GM12878 (cell line): ENCODE measurements around the gene SCN5A. TPM values are rescaled to one million over a fixed set of nuclear protein-coding genes. Genes with fewer than 3 reads are reported as not detected.

ENCODE experiments used
- ATAC-seq: fragments of 200-7000 bp; cut with Tn5 transposase; 3 replicates; pipeline ENCODE4 v1.9.1; 2020; ENCODE audit warnings: mild to moderate bottlenecking, moderate library complexity
- BruUV-seq: library from RNA; stranded (reverse); fragments of 400-500 nt; replicated peaks from 2 replicates; lab custom pipeline; 2021; lab: Mats Ljungman, UMichigan
- CTCF ChIA-PET: fragments of 300-600 bp; sonication (Branson Sonifier 250); formaldehyde crosslinking; extraction: SDS; loops from one replicate; lab custom pipeline; 2021; ENCODE audit warnings: inconsistent platforms; lab: Yijun Ruan, JAX
- POLR2A ChIA-PET: fragments of 350-600 bp; formaldehyde crosslinking; extraction: SDS; loops from one replicate; lab custom pipeline; 2021; ENCODE audit warnings: inconsistent platforms; lab: Charles Lee
- RAD21 ChIA-PET: fragments of 300-600 bp; sonication (Branson Sonifier 250); formaldehyde crosslinking; loops from one replicate; lab custom pipeline; 2023; ENCODE audit warnings: antibody characterized with exemption; ENCODE audit not compliant: unreplicated experiment; lab: Charles Lee
- SMC1A ChIA-PET: fragments of 300-600 bp; sonication (Branson Sonifier 250); formaldehyde crosslinking; loops from one replicate; lab custom pipeline; 2023; ENCODE audit not compliant: unreplicated experiment, uncharacterized antibody; lab: Charles Lee
- DNase-seq: peaks from one replicate; pipeline ENCODE4 v3.0.0-alpha.2; 2011; ENCODE audit warnings: low read depth, low spot score
- FAIRE-seq: peaks from 3 replicates; lab custom pipeline; 2011; peaks lifted over from hg19 to GRCh38; lab: Jason Lieb, UNC
- H2AFZ ChIP-seq: 2 replicates; pipeline ENCODE4 v1.6.0; 2011; ENCODE audit warnings: low read depth, low read length, control low read depth; ENCODE audit not compliant: control insufficient read depth
- H3K27ac ChIP-seq: 2 replicates; pipeline ENCODE4 v1.5.1; 2011; ENCODE audit warnings: control low read depth; ENCODE audit not compliant: control insufficient read depth, insufficient read depth
- H3K27me3 ChIP-seq, 2 experiments: replicated peaks in 1 of 2; 2 replicates each; pipeline versions ENCODE4 v1.6.0 to v1.6.1; 2011; ENCODE audit warnings: low read length in 1 of 2; ENCODE audit not compliant: control insufficient read depth in 2 of 2, insufficient read depth in 2 of 2
- H3K36me3 ChIP-seq, 2 experiments: 2 replicates each; pipeline ENCODE4 v1.5.1; 2011; ENCODE audit warnings: low read length in 1 of 2; ENCODE audit not compliant: control insufficient read depth in 2 of 2, insufficient read depth in 2 of 2
- H3K4me1 ChIP-seq: 2 replicates; pipeline ENCODE4 v1.6.1; 2011; ENCODE audit warnings: mild to moderate bottlenecking, low read length, moderate library complexity, mixed read lengths; ENCODE audit not compliant: control insufficient read depth, insufficient read depth
- H3K4me2 ChIP-seq: 2 replicates; pipeline ENCODE4 v1.6.0; 2011; ENCODE audit warnings: control low read depth; ENCODE audit not compliant: control insufficient read depth, insufficient read depth
- H3K4me3 ChIP-seq: fragments of 200-600 bp; sonication (generic); 2 replicates; pipeline ENCODE4 v1.5.1; 2016
- H3K79me2 ChIP-seq: 2 replicates; pipeline ENCODE4 v1.6.0; 2011; ENCODE audit warnings: low read length; ENCODE audit not compliant: control insufficient read depth, insufficient read depth
- H3K9ac ChIP-seq: 2 replicates; pipeline ENCODE4 v1.8.0; 2011; ENCODE audit warnings: low read length, control low read depth, mixed read lengths; ENCODE audit not compliant: control insufficient read depth, insufficient read depth
- H3K9me3 ChIP-seq: replicated peaks from 3 replicates; pipeline ENCODE4 v1.5.1; 2011; ENCODE audit warnings: mild to moderate bottlenecking, low read length; ENCODE audit not compliant: control insufficient read depth, insufficient read depth
- H4K20me1 ChIP-seq: 2 replicates; pipeline ENCODE4 v1.6.0; 2011; ENCODE audit not compliant: control insufficient read depth, insufficient read depth
- MEF2A ChIP-seq: IDR thresholded peaks from 2 replicates; pipeline ENCODE4 v1.6.1; 2011; ENCODE audit warnings: low read depth, mild to moderate bottlenecking, low read length, moderate library complexity; ENCODE audit not compliant: insufficient read depth
- MYC ChIP-seq: IDR thresholded peaks from 2 replicates; pipeline ENCODE4 v1.6.1; 2011; ENCODE audit warnings: mild to moderate bottlenecking, low read length, moderate library complexity, inconsistent platforms; ENCODE audit not compliant: insufficient read depth, insufficient replicate concordance, insufficient read length, severe bottlenecking
- SP1 ChIP-seq: IDR thresholded peaks from one replicate; pipeline ENCODE4 v1.6.1; 2011; ENCODE audit warnings: low read depth, low read length
- TBL1XR1 ChIP-seq: IDR thresholded peaks from 2 replicates; pipeline ENCODE4 v1.6.1; 2012; ENCODE audit warnings: low read depth, low read length, improper control_type of control experiment
- YY1 ChIP-seq: IDR thresholded peaks from 2 replicates; pipeline ENCODE4 v1.6.1; 2011; ENCODE audit warnings: low read depth, mild to moderate bottlenecking, low read length
- WGBS: methylation state at CpG from one replicate; pipeline ENCODE4 v1.1.6; 2016; ENCODE audit warnings: low lambda C conversion rate; ENCODE audit not compliant: insufficient replicate concordance, insufficient coverage; ENCODE audit errors: missing lambda C conversion rate; 5-methylcytosine and 5-hydroxymethylcytosine counted together
- in situ Hi-C: fragments of 300-500 bp; cut with MboI; formaldehyde crosslinking; loops from 9 replicates; pipeline ENCODE4 v1.14.3; 2018; ENCODE audit warnings: mixed read lengths
- intact Hi-C: fragments of 100-400 bp; cut with micrococcal nuclease; formaldehyde crosslinking; loops from one replicate; pipeline ENCODE4 v1.14.2; 2022; ENCODE audit not compliant: unreplicated experiment
- polyA plus RNA-seq, 11 experiments: library from polyadenylated mRNA; depleted of rRNA in 4 of 11; unstranded in 6 of 11; stranded (reverse) in 5 of 11; fragments of >200 nt; fragmentation: Nextera tagmentation in 4 of 11; fragmentation: Illumina TruSeq in 1 of 11; extraction: Ambion mirVana in 4 of 11; extraction: Trizol in 1 of 11; gene quantifications; 1 replicate in 1 of 11; 2 replicates in 10 of 11; pipeline versions ENCODE4 v1.2.1 to v1.2.3, GENCODE V29; 2011 to 2016; ENCODE audit warnings: inconsistent platforms in 2 of 11, missing spikeins in 2 of 11, low read depth in 1 of 11
- total RNA-seq, 4 experiments: library from RNA; depleted of rRNA in 3 of 4; stranded (reverse); fragments of >200 nt in 3 of 4; fragmentation: Illumina TruSeq in 1 of 4; extraction: Trizol in 1 of 4; gene quantifications; 2 replicates each; pipeline versions ENCODE4 v1.2.1 to v1.2.3, GENCODE V29; 2013 to 2021
- TF ChIP-seq, protein P1 (sequence below): IDR thresholded peaks from 2 replicates; pipeline ENCODE4 v1.6.1; 2011; ENCODE audit warnings: low read depth, mild to moderate bottlenecking, low read length, moderate library complexity, borderline replicate concordance; ENCODE audit errors: extremely low read depth
- TF ChIP-seq, protein P2 (sequence below): fragments of 450-650 bp; formaldehyde crosslinking; IDR thresholded peaks from 2 replicates; pipeline ENCODE4 v1.5.0; 2022; ENCODE audit warnings: mild to moderate bottlenecking, missing genetic modification characterization
- TF ChIP-seq, protein P3 (sequence below): IDR thresholded peaks from 2 replicates; pipeline ENCODE4 v1.6.1; 2011; ENCODE audit warnings: low read depth, low read length, improper control_type of control experiment, borderline replicate concordance

Gene SCN5A
- total and polyA plus RNA-seq, 10 of the 15 experiments (the other 5 are each of a cell fraction or from before 2014, with no cell fraction given): not detected

DNA sequence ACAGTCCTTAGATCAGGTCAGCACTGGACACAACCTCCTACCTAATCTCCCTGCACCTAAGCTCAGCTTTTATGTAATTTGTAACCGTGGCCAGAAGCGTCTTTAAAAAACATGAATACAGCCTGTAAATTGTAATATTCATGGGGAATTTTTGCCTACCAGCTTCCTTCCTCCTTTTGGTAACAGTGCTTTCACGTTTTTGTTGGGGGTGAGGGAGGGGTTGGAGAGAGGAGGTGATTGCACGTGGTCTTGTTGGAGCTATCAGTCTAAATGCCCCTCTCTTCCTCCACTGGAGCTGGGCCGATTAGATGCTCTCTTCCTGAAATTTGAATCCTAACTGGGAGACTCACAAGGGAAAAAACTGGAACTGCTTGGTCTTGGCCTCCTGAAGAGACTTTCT is 35.1 kb upstream of the SCN5A start (continued):
- TF ChIP-seq MEF2A (no peak), SP1 (no peak), YY1 (no peak)
- TF ChIP-seq, protein P1, sequence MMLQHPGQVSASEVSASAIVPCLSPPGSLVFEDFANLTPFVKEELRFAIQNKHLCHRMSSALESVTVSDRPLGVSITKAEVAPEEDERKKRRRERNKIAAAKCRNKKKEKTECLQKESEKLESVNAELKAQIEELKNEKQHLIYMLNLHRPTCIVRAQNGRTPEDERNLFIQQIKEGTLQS: no peak
- TF ChIP-seq, protein P2, sequence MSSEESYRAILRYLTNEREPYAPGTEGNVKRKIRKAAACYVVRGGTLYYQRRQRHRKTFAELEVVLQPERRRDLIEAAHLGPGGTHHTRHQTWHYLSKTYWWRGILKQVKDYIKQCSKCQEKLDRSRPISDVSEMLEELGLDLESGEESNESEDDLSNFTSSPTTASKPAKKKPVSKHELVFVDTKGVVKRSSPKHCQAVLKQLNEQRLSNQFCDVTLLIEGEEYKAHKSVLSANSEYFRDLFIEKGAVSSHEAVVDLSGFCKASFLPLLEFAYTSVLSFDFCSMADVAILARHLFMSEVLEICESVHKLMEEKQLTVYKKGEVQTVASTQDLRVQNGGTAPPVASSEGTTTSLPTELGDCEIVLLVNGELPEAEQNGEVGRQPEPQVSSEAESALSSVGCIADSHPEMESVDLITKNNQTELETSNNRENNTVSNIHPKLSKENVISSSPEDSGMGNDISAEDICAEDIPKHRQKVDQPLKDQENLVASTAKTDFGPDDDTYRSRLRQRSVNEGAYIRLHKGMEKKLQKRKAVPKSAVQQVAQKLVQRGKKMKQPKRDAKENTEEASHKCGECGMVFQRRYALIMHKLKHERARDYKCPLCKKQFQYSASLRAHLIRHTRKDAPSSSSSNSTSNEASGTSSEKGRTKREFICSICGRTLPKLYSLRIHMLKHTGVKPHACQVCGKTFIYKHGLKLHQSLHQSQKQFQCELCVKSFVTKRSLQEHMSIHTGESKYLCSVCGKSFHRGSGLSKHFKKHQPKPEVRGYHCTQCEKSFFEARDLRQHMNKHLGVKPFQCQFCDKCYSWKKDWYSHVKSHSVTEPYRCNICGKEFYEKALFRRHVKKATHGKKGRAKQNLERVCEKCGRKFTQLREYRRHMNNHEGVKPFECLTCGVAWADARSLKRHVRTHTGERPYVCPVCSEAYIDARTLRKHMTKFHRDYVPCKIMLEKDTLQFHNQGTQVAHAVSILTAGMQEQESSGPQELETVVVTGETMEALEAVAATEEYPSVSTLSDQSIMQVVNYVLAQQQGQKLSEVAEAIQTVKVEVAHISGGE (CRISPR knock-in tag): no peak

GRCh38 chr3:38669668-38670067 is 20.2 kb upstream of the SCN5A start:
- Histone ChIP-seq H3K27ac (no peak overlapping the region), H2AFZ (no peak overlapping the region), H3K9me3 (no peaks in the 10 kb centered on the region), H3K4me3 (no peak overlapping the region), H3K79me2 (no peaks in the 10 kb centered on the region), H3K27me3 (no peaks in the 10 kb centered on the region), H3K9ac (no peak overlapping the region), H4K20me1 (no peaks in the 10 kb centered on the region), H3K36me3 (no peaks in the 10 kb centered on the region), H3K4me1 (no peaks in the 10 kb centered on the region), H3K4me2 (no peak overlapping the region)
- in situ Hi-C loops (no loop called here), intact Hi-C loops (no loop called here)
- TF ChIP-seq MYC: no peak
- TF ChIP-seq TBL1XR1: no peak
- TF ChIP-seq, protein P3, sequence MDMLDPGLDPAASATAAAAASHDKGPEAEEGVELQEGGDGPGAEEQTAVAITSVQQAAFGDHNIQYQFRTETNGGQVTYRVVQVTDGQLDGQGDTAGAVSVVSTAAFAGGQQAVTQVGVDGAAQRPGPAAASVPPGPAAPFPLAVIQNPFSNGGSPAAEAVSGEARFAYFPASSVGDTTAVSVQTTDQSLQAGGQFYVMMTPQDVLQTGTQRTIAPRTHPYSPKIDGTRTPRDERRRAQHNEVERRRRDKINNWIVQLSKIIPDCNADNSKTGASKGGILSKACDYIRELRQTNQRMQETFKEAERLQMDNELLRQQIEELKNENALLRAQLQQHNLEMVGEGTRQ: no peak
- SMC1A ChIA-PET: interaction anchor here (1.3 kb wide), 1 partner anchor 12 kb away, joined by 3 read pairs; no protein-coding TSS in a partner anchor
- CTCF ChIA-PET: interaction anchor here (1.1 kb wide), 1 partner anchor 148 kb away, joined by 3 read pairs; no protein-coding TSS in a partner anchor
- DNase-seq (no peak), ATAC-seq (no peak), FAIRE-seq (no peak)
- no TSS peak for BruUV-seq
- RAD21 ChIA-PET: no interaction called here
- WGBS: 38% methylated on average over 4 of the region's 4 CpGs
- POLR2A ChIA-PET: no interaction called here
